HCT116 (cell line): ENCODE data around the gene CFAP45. TPM values are rescaled to one million over a fixed set of nuclear protein-coding genes. Genes with fewer than 3 reads are reported as not detected.

Experiments
- ATAC-seq: fragments of 200-7000 bp; cut with Tn5 transposase; 2 replicates; pipeline ENCODE4 v1.9.1; 2020; ENCODE audit warnings: mild to moderate bottlenecking, moderate library complexity
- BruUV-seq: library from RNA; stranded (reverse); fragments of 400-500 nt; replicated peaks from 2 replicates; lab custom pipeline; 2021; lab: Mats Ljungman, UMichigan
- CTCF ChIA-PET: fragments of 300-600 bp; sonication (Branson Sonifier 250); formaldehyde crosslinking; loops from one replicate; lab custom pipeline; 2021; ENCODE audit warnings: antibody characterized with exemption; lab: Charles Lee
- POLR2A ChIA-PET: fragments of 300-600, 350-600 bp; sonication (Branson Sonifier 250); formaldehyde crosslinking; loops from one replicate; lab custom pipeline; 2021; ENCODE audit warnings: antibody characterized with exemption; lab: Charles Lee
- RAD21 ChIA-PET, 2 experiments: fragments of 300-600 bp; sonication (Branson Sonifier 250); formaldehyde crosslinking; loops; one replicate each; lab custom pipeline; 2023; ENCODE audit warnings: low total read pairs in 2 of 2; ENCODE audit not compliant: uncharacterized antibody in 2 of 2, unreplicated experiment in 2 of 2, low non-redundant PET in 1 of 2; lab: Charles Lee
- DNase-seq: peaks from one replicate; pipeline ENCODE4 v3.0.0-alpha.2; 2010; ENCODE audit warnings: low read depth, low spot score
- H2AFZ ChIP-seq: fragments of 200-600 bp; shearing (Covaris generic), sonication (generic); 2 replicates; pipeline ENCODE4 v1.6.1; 2017; ENCODE audit warnings: low read depth, mixed run types, mixed read lengths, antibody characterized with exemption, low read length; ENCODE audit not compliant: poor library complexity, severe bottlenecking
- H3K27ac ChIP-seq: 2 replicates; pipeline ENCODE4 v1.5.1; 2012; ENCODE audit warnings: low read depth, low read length
- H3K27me3 ChIP-seq: fragments of 200-600 bp; sonication (generic); 2 replicates; pipeline ENCODE4 v1.6.1; 2016; ENCODE audit warnings: mixed run types, low read length, mixed read lengths; ENCODE audit not compliant: insufficient read depth
- H3K36me3 ChIP-seq, 2 experiments: fragments of 200-500 bp in 1 of 2; fragments of 200-600 bp in 1 of 2; sonication (Bioruptor generic) in 1 of 2; sonication (generic) in 1 of 2; 2 replicates each; pipeline versions ENCODE4 v1.5.1 to v1.6.1; 2014 to 2016; ENCODE audit warnings: low read length in 2 of 2, inconsistent platforms in 1 of 2, mixed read lengths in 1 of 2, mixed run types in 1 of 2; ENCODE audit not compliant: insufficient read depth in 2 of 2, control insufficient read depth in 1 of 2
- H3K4me1 ChIP-seq, 2 experiments: fragments of 200-600 bp in 1 of 2; sonication (generic) in 1 of 2; 2 replicates each; pipeline versions ENCODE4 v1.5.1 to v1.6.1; 2012 to 2017; ENCODE audit warnings: low read length in 2 of 2, inconsistent platforms in 1 of 2, mild to moderate bottlenecking in 1 of 2, mixed read lengths in 1 of 2, mixed run types in 1 of 2, moderate library complexity in 1 of 2; ENCODE audit not compliant: insufficient read depth in 2 of 2, control insufficient read depth in 1 of 2
- H3K4me2 ChIP-seq: fragments of 200-600 bp; sonication (generic); 2 replicates; pipeline ENCODE4 v1.6.1; 2017; ENCODE audit warnings: mixed run types, low read length, mixed read lengths
- H3K4me3 ChIP-seq, 2 experiments: fragments of 200-600 bp in 1 of 2; sonication (generic) in 1 of 2; replicated peaks in 1 of 2; 2 replicates each; pipeline ENCODE4 v1.5.1; 2011 to 2016; ENCODE audit warnings: low read length in 2 of 2, control low read depth in 1 of 2, low read depth in 1 of 2, mild to moderate bottlenecking in 1 of 2, mixed read lengths in 1 of 2, mixed run types in 1 of 2
- H3K79me2 ChIP-seq: fragments of 200-600 bp; sonication (generic); 2 replicates; pipeline ENCODE4 v1.6.1; 2017; ENCODE audit warnings: mild to moderate bottlenecking, mixed run types, low read length, moderate library complexity, mixed read lengths; ENCODE audit not compliant: insufficient read depth
- H3K9ac ChIP-seq: fragments of 200-600 bp; sonication (generic); 2 replicates; pipeline ENCODE4 v1.6.1; 2016; ENCODE audit warnings: low read length, mixed read lengths
- H3K9me2 ChIP-seq: fragments of 200-600 bp; sonication (generic), shearing (Covaris generic); 2 replicates; pipeline ENCODE4 v1.6.1; 2017; ENCODE audit warnings: mixed run types, mild to moderate bottlenecking, moderate library complexity; ENCODE audit not compliant: insufficient read depth
- H3K9me3 ChIP-seq, 2 experiments: fragments of 200-500 bp in 1 of 2; fragments of 200-600 bp in 1 of 2; sonication (Bioruptor generic) in 1 of 2; sonication (generic) in 1 of 2; 2 replicates each; pipeline ENCODE4 v1.6.1; 2014 to 2017; ENCODE audit warnings: low read length in 2 of 2, mixed read lengths in 2 of 2, inconsistent platforms in 1 of 2, low read depth in 1 of 2, mild to moderate bottlenecking in 1 of 2, mixed run types in 1 of 2, moderate library complexity in 1 of 2; ENCODE audit not compliant: control insufficient read depth in 1 of 2, insufficient read depth in 1 of 2
- H4K20me1 ChIP-seq: fragments of 200-600 bp; sonication (generic), shearing (Covaris generic); 2 replicates; pipeline ENCODE4 v1.6.1; 2017; ENCODE audit warnings: mixed run types, mild to moderate bottlenecking, moderate library complexity; ENCODE audit not compliant: insufficient read depth
- CBX3 ChIP-seq: IDR thresholded peaks from 2 replicates; pipeline ENCODE4 v1.6.1; 2012; ENCODE audit warnings: low read depth
- EGR1 ChIP-seq: IDR thresholded peaks from 2 replicates; pipeline ENCODE4 v1.6.1; 2012; ENCODE audit warnings: low read depth
- EZH2phosphoT487 ChIP-seq: fragments of 200-600 bp; IDR thresholded peaks from 2 replicates; pipeline ENCODE4 v1.6.1; 2018; ENCODE audit warnings: antibody characterized with exemption, borderline replicate concordance
- JUND ChIP-seq: IDR thresholded peaks from 2 replicates; pipeline ENCODE4 v1.6.1; 2012
- POLR2A ChIP-seq: IDR thresholded peaks from 2 replicates; pipeline ENCODE4 v1.7.0; 2011; ENCODE audit warnings: borderline replicate concordance; ENCODE audit not compliant: insufficient read depth, insufficient read length; ENCODE audit errors: extremely low read depth
- POLR2AphosphoS5 ChIP-seq: IDR thresholded peaks from 2 replicates; pipeline ENCODE4 v1.6.1; 2011; ENCODE audit warnings: mild to moderate bottlenecking, low read depth, low read length, moderate library complexity
- RAD21 ChIP-seq: IDR thresholded peaks from 2 replicates; pipeline ENCODE4 v1.6.1; 2012; ENCODE audit warnings: low read depth, mild to moderate bottlenecking
- SIN3A ChIP-seq: IDR thresholded peaks from 2 replicates; pipeline ENCODE4 v1.6.1; 2012; ENCODE audit warnings: low read depth
- SP1 ChIP-seq: IDR thresholded peaks from 2 replicates; pipeline ENCODE4 v1.6.1; 2012; ENCODE audit warnings: low read depth
- SRF ChIP-seq: IDR thresholded peaks from 2 replicates; pipeline ENCODE4 v1.6.1; 2012; ENCODE audit warnings: low read depth
- TCF7L2 ChIP-seq: IDR thresholded peaks from 2 replicates; pipeline ENCODE4 v1.7.0; 2011; ENCODE audit warnings: borderline replicate concordance, inconsistent platforms; ENCODE audit not compliant: insufficient read depth, insufficient read length; ENCODE audit errors: extremely low read depth
- YY1 ChIP-seq: IDR thresholded peaks from 2 replicates; pipeline ENCODE4 v1.6.1; 2011; ENCODE audit warnings: low read length, low read depth, moderate library complexity, mild to moderate bottlenecking; ENCODE audit not compliant: insufficient replicate concordance; ENCODE audit errors: extremely low read depth
- ZFX ChIP-seq: fragments of 450-650 bp; IDR thresholded peaks from 2 replicates; pipeline ENCODE4 v1.6.1; 2017
- ZNF274 ChIP-seq: fragments of 200-500 bp; sonication (Bioruptor generic); IDR thresholded peaks from 2 replicates; pipeline ENCODE4 v1.6.1; 2014; ENCODE audit warnings: mild to moderate bottlenecking, low read depth, low read length, inconsistent platforms
- intact Hi-C: fragments of 100-400 bp; cut with micrococcal nuclease; formaldehyde crosslinking; loops from 2 replicates; pipeline ENCODE4 v1.10.0; 2022
- total RNA-seq: library from RNA; stranded (reverse); gene quantifications from one replicate; pipeline ENCODE4 v1.2.1, GENCODE V29; 2021; ENCODE audit not compliant: unreplicated experiment
- TF ChIP-seq, protein P1 (sequence below), 3 experiments: fragments of 200-600 bp in 1 of 3; sonication (generic) in 1 of 3; IDR thresholded peaks in 2 of 3; conservative IDR thresholded peaks in 1 of 3; 2 replicates each; pipeline ENCODE4 v1.5.1; 2012 to 2017; ENCODE audit warnings: low read depth in 2 of 3, low read length in 2 of 3, antibody characterized with exemption in 1 of 3, borderline replicate concordance in 1 of 3, control low read depth in 1 of 3, mild to moderate bottlenecking in 1 of 3, mixed read lengths in 1 of 3, mixed run types in 1 of 3, moderate library complexity in 1 of 3; ENCODE audit not compliant: insufficient read depth in 1 of 3
- TF ChIP-seq, protein P2 (sequence below): IDR thresholded peaks from 2 replicates; pipeline ENCODE4 v1.6.1; 2012
- TF ChIP-seq, protein P3 (sequence below): IDR thresholded peaks from 2 replicates; pipeline ENCODE4 v1.6.1; 2011; ENCODE audit warnings: mild to moderate bottlenecking, low read length, moderate library complexity; ENCODE audit not compliant: insufficient replicate concordance; ENCODE audit errors: extremely low read depth
- TF ChIP-seq, protein P4 (sequence below): IDR thresholded peaks from 2 replicates; pipeline ENCODE4 v1.6.1; 2012; ENCODE audit warnings: low read depth
- TF ChIP-seq, protein P5 (sequence below): IDR thresholded peaks from 2 replicates; pipeline ENCODE4 v1.6.1; 2012

Gene CFAP45
- total RNA-seq, 1 experiment from 2014 or later, result 0.59 TPM

DNA sequence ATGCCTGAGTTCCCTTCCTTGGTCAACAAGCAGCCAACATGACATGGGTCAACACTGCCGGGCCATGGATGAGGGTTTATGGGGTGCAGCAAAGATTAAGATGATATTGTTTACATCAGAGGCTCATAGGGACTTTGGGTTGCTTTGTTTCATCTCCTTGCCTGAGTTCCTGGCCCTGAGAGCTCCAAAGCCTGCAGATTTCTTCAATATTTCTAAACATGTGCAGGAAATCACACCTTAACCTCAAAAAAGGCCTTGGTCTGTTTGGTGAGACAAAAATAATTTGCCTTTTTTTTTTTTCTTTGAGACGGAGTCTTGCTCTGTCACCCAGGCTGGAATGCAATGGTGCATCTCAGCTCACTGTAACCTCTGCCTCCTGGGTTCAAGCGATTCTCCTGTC lies 72.4 kb downstream of the CFAP45 start:
- ATAC-seq, result no peak
- Histone ChIP-seq H3K36me3 (no peaks in the 10 kb centered on the region), H2AFZ (no peak overlapping the region), H3K9me2 (no peaks in the 10 kb centered on the region), H3K9ac (no peak overlapping the region), H3K27ac (no peak overlapping the region), H3K4me3 (no peak overlapping the region), H3K4me2 (no peak overlapping the region), H3K9me3 (no peaks in the 10 kb centered on the region), H3K27me3 (peaks cover 15% of the 10 kb centered on the region; the same call in 1 of the 2 replicates), H4K20me1 (no peaks in the 10 kb centered on the region), H3K4me1 (peaks cover 0 to 7% of the 10 kb centered on the region in 2 experiments; a peak in 1 of 4 replicates), H3K79me2 (no peaks in the 10 kb centered on the region)
- CTCF ChIA-PET, result interaction anchor here (4.4 kb wide), 1 partner anchor 29 kb away, joined by 20 read pairs; no protein-coding TSS in a partner anchor
- no TSS peak for BruUV-seq
- intact Hi-C loops, result no loop called here
- no peak for DNase-seq
- POLR2A ChIA-PET, result no interaction called here
- RAD21 ChIA-PET, result no interaction called here
- TF ChIP-seq, protein P1, sequence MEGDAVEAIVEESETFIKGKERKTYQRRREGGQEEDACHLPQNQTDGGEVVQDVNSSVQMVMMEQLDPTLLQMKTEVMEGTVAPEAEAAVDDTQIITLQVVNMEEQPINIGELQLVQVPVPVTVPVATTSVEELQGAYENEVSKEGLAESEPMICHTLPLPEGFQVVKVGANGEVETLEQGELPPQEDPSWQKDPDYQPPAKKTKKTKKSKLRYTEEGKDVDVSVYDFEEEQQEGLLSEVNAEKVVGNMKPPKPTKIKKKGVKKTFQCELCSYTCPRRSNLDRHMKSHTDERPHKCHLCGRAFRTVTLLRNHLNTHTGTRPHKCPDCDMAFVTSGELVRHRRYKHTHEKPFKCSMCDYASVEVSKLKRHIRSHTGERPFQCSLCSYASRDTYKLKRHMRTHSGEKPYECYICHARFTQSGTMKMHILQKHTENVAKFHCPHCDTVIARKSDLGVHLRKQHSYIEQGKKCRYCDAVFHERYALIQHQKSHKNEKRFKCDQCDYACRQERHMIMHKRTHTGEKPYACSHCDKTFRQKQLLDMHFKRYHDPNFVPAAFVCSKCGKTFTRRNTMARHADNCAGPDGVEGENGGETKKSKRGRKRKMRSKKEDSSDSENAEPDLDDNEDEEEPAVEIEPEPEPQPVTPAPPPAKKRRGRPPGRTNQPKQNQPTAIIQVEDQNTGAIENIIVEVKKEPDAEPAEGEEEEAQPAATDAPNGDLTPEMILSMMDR (IDR thresholded peaks at IDR 0.05 in 2 of 3, conservative IDR thresholded peaks at IDR 0.05 in 1 of 3; ENCODE audit: borderline replicate concordance in 1 of 3, insufficient read depth in 1 of 3, low read depth in 2 of 3, low read length in 2 of 3), result no peak
- TF ChIP-seq RAD21 (no peak), POLR2A (no peak), ZFX (no peak), EZH2phosphoT487 (no peak), POLR2AphosphoS5 (no peak), SP1 (no peak), YY1 (no peak), ZNF274 (no peak), CBX3 (no peak), TCF7L2 (no peak), JUND (no peak), SIN3A (no peak), SRF (no peak), EGR1 (no peak)
- TF ChIP-seq, protein P2, sequence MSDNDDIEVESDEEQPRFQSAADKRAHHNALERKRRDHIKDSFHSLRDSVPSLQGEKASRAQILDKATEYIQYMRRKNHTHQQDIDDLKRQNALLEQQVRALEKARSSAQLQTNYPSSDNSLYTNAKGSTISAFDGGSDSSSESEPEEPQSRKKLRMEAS, result no peak
- TF ChIP-seq, protein P3, sequence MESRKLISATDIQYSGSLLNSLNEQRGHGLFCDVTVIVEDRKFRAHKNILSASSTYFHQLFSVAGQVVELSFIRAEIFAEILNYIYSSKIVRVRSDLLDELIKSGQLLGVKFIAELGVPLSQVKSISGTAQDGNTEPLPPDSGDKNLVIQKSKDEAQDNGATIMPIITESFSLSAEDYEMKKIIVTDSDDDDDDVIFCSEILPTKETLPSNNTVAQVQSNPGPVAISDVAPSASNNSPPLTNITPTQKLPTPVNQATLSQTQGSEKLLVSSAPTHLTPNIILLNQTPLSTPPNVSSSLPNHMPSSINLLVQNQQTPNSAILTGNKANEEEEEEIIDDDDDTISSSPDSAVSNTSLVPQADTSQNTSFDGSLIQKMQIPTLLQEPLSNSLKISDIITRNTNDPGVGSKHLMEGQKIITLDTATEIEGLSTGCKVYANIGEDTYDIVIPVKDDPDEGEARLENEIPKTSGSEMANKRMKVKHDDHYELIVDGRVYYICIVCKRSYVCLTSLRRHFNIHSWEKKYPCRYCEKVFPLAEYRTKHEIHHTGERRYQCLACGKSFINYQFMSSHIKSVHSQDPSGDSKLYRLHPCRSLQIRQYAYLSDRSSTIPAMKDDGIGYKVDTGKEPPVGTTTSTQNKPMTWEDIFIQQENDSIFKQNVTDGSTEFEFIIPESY, result no peak
- TF ChIP-seq, protein P4, sequence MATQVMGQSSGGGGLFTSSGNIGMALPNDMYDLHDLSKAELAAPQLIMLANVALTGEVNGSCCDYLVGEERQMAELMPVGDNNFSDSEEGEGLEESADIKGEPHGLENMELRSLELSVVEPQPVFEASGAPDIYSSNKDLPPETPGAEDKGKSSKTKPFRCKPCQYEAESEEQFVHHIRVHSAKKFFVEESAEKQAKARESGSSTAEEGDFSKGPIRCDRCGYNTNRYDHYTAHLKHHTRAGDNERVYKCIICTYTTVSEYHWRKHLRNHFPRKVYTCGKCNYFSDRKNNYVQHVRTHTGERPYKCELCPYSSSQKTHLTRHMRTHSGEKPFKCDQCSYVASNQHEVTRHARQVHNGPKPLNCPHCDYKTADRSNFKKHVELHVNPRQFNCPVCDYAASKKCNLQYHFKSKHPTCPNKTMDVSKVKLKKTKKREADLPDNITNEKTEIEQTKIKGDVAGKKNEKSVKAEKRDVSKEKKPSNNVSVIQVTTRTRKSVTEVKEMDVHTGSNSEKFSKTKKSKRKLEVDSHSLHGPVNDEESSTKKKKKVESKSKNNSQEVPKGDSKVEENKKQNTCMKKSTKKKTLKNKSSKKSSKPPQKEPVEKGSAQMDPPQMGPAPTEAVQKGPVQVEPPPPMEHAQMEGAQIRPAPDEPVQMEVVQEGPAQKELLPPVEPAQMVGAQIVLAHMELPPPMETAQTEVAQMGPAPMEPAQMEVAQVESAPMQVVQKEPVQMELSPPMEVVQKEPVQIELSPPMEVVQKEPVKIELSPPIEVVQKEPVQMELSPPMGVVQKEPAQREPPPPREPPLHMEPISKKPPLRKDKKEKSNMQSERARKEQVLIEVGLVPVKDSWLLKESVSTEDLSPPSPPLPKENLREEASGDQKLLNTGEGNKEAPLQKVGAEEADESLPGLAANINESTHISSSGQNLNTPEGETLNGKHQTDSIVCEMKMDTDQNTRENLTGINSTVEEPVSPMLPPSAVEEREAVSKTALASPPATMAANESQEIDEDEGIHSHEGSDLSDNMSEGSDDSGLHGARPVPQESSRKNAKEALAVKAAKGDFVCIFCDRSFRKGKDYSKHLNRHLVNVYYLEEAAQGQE, result no peak
- TF ChIP-seq, protein P5, sequence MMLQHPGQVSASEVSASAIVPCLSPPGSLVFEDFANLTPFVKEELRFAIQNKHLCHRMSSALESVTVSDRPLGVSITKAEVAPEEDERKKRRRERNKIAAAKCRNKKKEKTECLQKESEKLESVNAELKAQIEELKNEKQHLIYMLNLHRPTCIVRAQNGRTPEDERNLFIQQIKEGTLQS, result no peak
